ENCODE measurements around the gene ZKSCAN4.

DNA sequence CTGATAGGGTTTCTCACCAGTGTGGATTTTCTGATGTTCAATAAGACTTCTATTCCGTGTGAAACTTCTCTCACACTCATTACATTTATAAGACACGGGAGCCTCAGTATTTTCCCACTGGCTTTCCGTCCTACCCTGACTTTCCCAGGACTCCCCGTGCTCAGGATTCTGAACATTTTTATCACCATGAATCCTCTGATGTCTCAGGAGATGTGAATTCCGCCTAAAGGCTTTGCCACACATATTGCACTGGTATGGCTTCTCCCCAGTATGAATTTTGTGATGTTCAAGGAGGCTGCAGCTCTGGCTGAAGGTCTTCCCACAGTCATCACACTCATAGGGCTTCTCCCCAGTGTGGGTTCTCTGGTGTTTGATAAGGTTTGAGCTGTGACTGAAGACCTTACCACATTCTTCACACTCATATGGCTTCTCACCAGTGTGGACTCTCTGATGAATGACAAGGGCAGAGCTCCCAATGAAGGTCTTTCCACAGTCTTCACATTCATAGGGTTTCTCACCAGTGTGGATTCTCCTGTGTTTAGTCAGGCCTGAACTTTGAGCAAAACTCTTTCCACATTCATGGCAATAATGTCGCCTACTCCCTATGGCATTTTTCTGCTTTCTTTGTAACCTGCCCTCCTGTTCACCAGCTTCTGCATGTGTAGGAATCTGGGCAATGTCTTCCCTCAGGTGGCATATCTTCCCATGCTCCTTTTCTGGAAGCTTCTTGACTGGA lies 6.7 kb downstream of the ZKSCAN4 start:
- TF ChIP-seq CTCF (IDR thresholded peaks at IDR 0.05) (no peak), EZH2 (IDR thresholded peaks at IDR 0.05; ENCODE audit: borderline replicate concordance, insufficient read depth, low read depth, low read length, poor library complexity, severe bottlenecking) (no peak)
